ENCODE measurements around the gene KCNC4. TPM values are rescaled to one million over a fixed set of nuclear protein-coding genes. Genes with fewer than 3 reads are reported as not detected.

Gene KCNC4
- total RNA-seq, 2 donors from 2014 or later = 6.7 to 8.4 TPM

- intact Hi-C loops (cut with DNase I) = no loop called here
- H3K9ac ChIP-seq (ENCODE audit: low read depth in 2 of 2, low read length in 2 of 2) = no peak overlapping the region
- TF ChIP-seq CTCF (IDR thresholded peaks at IDR 0.05) = no peak
- H3K4me3 ChIP-seq = no peak overlapping the region
- DNase-seq = no peak
- H3K4me1 ChIP-seq = no peaks in the 10 kb centered on the region
- H3K9me3 ChIP-seq = no peaks in the 10 kb centered on the region
- no peaks in the 10 kb centered on the region for H3K36me3 ChIP-seq
- H3K27me3 ChIP-seq = no peaks in the 10 kb centered on the region
- no peak overlapping the region for H3K27ac ChIP-seq
These were observed 33.5 kb downstream of the KCNC4 start for GRCh38 chr1:110243574-110243973.

- no peaks in the 10 kb centered on the region for H3K9me3 ChIP-seq
- intact Hi-C loops (cut with DNase I) = no loop called here
- no peaks in the 10 kb centered on the region for H3K27me3 ChIP-seq
- H3K4me3 ChIP-seq = no peak overlapping the region
- H3K4me1 ChIP-seq = no peaks in the 10 kb centered on the region
- no peak overlapping the region for H3K27ac ChIP-seq
- no peak for TF ChIP-seq CTCF (IDR thresholded peaks at IDR 0.05)
- DNase-seq = no peak
- no peak overlapping the region for H3K9ac ChIP-seq (ENCODE audit: low read depth in 2 of 2, low read length in 2 of 2)
- no peaks in the 10 kb centered on the region for H3K36me3 ChIP-seq
These were observed 35.9 kb downstream of the KCNC4 start for GRCh38 chr1:110245876-110246620.

- intact Hi-C loops (cut with DNase I) = no loop called here
- H3K4me3 ChIP-seq = no peak overlapping the region
These were observed 38.6 kb downstream of the KCNC4 start for GRCh38 chr1:110248746-110249145.

GRCh38 chr1:110249256-110249655 lies 39.1 kb downstream of the KCNC4 start:
- H3K4me3 ChIP-seq = no peak overlapping the region
- no peak for DNase-seq
- intact Hi-C loops (cut with DNase I) = no loop called here

More at GRCh38 chr1:110248746-110249145, 38.6 kb downstream of the KCNC4 start:
- H3K9ac ChIP-seq (ENCODE audit: low read depth in 2 of 2, low read length in 2 of 2) = no peak overlapping the region
- H3K27me3 ChIP-seq = no peaks in the 10 kb centered on the region
- no peaks in the 10 kb centered on the region for H3K36me3 ChIP-seq
- no peaks in the 10 kb centered on the region for H3K4me1 ChIP-seq
- no peaks in the 10 kb centered on the region for H3K9me3 ChIP-seq
- no peak for DNase-seq
- no peak for TF ChIP-seq CTCF (IDR thresholded peaks at IDR 0.05)
- H3K27ac ChIP-seq = no peak overlapping the region

GRCh38 chr1:110250008-110250407 lies 39.9 kb downstream of the KCNC4 start:
- no peak for DNase-seq
- no peak for TF ChIP-seq CTCF (IDR thresholded peaks at IDR 0.05)
- no peak overlapping the region for H3K4me3 ChIP-seq
- H3K27me3 ChIP-seq = no peaks in the 10 kb centered on the region
- H3K4me1 ChIP-seq = no peaks in the 10 kb centered on the region
- no peak overlapping the region for H3K27ac ChIP-seq
- H3K36me3 ChIP-seq = no peaks in the 10 kb centered on the region
- H3K9ac ChIP-seq (ENCODE audit: low read depth in 2 of 2, low read length in 2 of 2) = no peak overlapping the region
- H3K9me3 ChIP-seq = no peaks in the 10 kb centered on the region
- intact Hi-C loops (cut with DNase I) = no loop called here

More at GRCh38 chr1:110249256-110249655, 39.1 kb downstream of the KCNC4 start:
- Histone ChIP-seq H3K9ac (ENCODE audit: low read depth in 2 of 2, low read length in 2 of 2) (no peak overlapping the region), H3K27me3 (no peaks in the 10 kb centered on the region), H3K4me1 (no peaks in the 10 kb centered on the region), H3K36me3 (no peaks in the 10 kb centered on the region), H3K9me3 (no peaks in the 10 kb centered on the region), H3K27ac (no peak overlapping the region)
- no peak for TF ChIP-seq CTCF (IDR thresholded peaks at IDR 0.05)

All from colonic mucosa (tissue), 4 donors.